GM23338 (cell line): ENCODE data around the gene SOX30.

Source experiments
- CREB1 ChIP-seq: fragments of 250-450 bp; sonication (Bioruptor Pico); IDR thresholded peaks from 2 replicates; pipeline ENCODE4 v1.5.0; 2020; ENCODE audit warnings: low read depth, mild to moderate bottlenecking, moderate library complexity
- CTCF ChIP-seq, 2 experiments: fragments of 200-600 bp in 1 of 2; sonication (generic) in 1 of 2; conservative IDR thresholded peaks; 2 replicates each; pipeline versions ENCODE4 v1.5.1 to v1.6.1; 2016 to 2017; ENCODE audit warnings: antibody characterized with exemption in 2 of 2, low read depth in 2 of 2, mild to moderate bottlenecking in 2 of 2, moderate library complexity in 1 of 2
- ETS1 ChIP-seq: IDR thresholded peaks from 2 replicates; pipeline ENCODE4 v1.6.1; 2016; ENCODE audit warnings: antibody characterized with exemption
- EZH2 ChIP-seq: fragments of 200-600 bp; sonication (generic); IDR thresholded peaks from one replicate; pipeline ENCODE4 v1.8.0; 2017; ENCODE audit warnings: antibody characterized with exemption, mild to moderate bottlenecking, low read depth; ENCODE audit not compliant: unreplicated experiment
- EZH2phosphoT487 ChIP-seq: fragments of 200-600 bp; sonication (generic); IDR thresholded peaks from one replicate; pipeline ENCODE4 v1.8.1; 2018; ENCODE audit warnings: antibody characterized with exemption; ENCODE audit not compliant: unreplicated experiment
- JUNB ChIP-seq: IDR thresholded peaks from one replicate; pipeline ENCODE4 v1.6.1; 2016; ENCODE audit warnings: antibody characterized with exemption; ENCODE audit not compliant: unreplicated experiment
- POLR2AphosphoS5 ChIP-seq: IDR thresholded peaks from 2 replicates; pipeline ENCODE4 v1.6.1; 2016; ENCODE audit warnings: antibody characterized with exemption, low read depth
- STAT1 ChIP-seq: IDR thresholded peaks from one replicate; pipeline ENCODE4 v1.6.1; 2016; ENCODE audit warnings: antibody characterized with exemption; ENCODE audit not compliant: unreplicated experiment

GRCh38 chr5:157600252-157600651 is 52.0 kb downstream of the SOX30 start:
- TF ChIP-seq CTCF (conservative IDR thresholded peaks at IDR 0.05; ENCODE audit: low read depth in 2 of 2) (no peak), POLR2AphosphoS5 (no peak), EZH2 (no peak), CREB1 (no peak), EZH2phosphoT487 (no peak), ETS1 (no peak), STAT1 (no peak), JUNB (no peak)
